ENCODE results near the gene PRKCZ. TPM values are rescaled to one million over a fixed set of nuclear protein-coding genes. Genes with fewer than 3 reads are reported as not detected.
"Not testable (repeated sequence)": the region's sequence is repeated elsewhere in the genome, so short reads cannot be mapped to it uniquely, and the experiment has no call there.

The PRKCZ gene
- polyA plus RNA-seq, 1 donor, result 7.8 TPM

DNA sequence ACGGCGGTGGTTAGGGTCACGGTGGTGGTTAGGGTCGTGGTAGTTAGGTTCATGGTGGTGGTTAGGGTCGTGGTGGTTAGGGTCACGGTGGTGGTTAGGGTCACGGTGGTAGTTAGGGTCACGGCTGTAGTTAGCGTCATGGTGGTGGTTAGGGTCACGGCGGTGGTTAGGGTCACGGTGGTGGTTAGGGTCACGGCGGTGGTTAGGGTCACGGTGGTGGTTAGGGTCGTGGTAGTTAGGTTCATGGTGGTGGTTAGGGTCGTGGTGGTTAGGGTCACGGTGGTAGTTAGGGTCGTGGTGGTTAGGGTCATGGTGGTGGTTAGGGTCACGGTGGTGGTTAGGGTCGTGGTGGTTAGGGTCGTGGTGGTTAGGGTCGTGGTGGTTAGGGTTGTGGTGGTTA, 71.6 kb downstream of the PRKCZ start:
- DNase-seq, result not testable (repeated sequence)

DNA sequence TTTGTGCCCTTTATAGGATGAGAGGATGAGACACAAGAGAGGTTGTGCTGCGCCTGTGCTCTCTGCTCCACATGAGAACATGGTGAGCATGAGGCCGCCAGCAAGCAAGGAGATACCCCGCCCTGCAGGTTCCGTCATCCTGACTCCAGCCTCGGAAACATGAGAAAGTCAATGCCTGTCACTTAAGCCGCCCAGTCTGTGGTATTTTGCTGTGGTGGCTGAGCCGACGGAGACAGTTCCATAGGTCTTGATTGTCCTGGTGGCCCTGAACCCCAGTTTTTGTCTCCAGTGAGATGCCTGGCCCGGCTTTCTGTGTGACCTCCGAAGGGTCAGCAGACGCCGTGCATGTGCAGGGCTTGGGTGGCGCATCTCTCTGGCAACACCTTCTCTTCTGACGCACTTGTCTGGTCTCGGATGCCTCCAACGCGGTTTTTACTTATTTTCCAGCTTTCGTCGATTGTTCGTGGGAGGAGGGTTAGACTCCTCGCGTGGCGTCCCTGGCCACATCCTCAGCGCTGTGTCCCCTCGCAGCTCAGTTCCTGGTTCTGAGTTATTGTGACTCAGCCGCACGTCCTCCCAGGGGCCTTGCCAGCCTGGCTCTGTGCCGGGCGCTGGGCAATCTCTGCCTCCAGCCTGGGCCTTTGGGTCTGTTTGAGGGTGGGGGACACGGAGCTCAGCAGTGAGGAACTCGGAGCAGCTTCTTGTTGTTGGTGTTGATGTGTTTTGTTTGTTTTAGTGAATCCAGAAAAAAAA, 74.4 kb downstream of the PRKCZ start:
- no peak for DNase-seq

DNA sequence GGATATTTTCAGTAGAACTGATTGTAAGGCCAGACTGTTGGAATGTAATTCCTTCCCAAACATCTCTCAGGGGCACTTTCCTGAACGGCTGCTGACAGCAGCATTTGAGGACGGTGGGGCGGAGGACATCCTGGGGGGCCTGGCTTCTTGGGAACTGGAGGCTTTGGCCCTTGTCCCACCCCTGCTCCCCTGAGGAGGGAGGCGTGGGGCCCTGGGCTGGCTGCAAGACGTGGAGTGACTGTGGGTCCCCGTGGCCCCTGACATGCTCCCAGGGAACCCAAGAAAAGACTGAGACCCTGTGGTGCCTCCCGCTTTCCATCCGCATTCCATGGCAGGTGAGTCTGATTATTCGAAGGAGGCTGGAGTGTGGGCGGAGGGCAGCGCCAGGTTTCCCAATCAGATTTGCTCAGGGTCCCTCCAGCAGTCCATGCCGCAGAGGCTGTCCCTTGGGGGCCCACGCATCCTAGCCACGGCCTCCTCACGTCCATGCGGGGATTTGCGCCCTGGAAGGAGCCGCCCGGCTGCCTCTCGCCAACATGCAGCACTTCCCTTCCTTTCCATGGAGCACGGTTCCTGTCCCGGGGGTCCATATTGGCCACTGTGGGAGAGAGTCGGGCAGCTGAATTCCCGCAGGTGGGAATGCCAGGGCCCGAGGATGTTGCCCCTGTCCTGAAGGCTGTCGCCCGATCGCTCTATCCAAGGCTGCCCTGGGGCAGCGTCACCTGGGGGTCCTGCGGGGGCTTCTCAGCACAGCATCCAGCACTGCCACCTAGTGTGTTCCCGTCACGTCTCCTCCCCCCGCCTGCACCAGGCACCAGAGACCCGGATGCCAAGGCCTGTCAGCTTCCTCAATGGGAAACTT, 75.4 kb downstream of the PRKCZ start:
- no peak for DNase-seq

DNA sequence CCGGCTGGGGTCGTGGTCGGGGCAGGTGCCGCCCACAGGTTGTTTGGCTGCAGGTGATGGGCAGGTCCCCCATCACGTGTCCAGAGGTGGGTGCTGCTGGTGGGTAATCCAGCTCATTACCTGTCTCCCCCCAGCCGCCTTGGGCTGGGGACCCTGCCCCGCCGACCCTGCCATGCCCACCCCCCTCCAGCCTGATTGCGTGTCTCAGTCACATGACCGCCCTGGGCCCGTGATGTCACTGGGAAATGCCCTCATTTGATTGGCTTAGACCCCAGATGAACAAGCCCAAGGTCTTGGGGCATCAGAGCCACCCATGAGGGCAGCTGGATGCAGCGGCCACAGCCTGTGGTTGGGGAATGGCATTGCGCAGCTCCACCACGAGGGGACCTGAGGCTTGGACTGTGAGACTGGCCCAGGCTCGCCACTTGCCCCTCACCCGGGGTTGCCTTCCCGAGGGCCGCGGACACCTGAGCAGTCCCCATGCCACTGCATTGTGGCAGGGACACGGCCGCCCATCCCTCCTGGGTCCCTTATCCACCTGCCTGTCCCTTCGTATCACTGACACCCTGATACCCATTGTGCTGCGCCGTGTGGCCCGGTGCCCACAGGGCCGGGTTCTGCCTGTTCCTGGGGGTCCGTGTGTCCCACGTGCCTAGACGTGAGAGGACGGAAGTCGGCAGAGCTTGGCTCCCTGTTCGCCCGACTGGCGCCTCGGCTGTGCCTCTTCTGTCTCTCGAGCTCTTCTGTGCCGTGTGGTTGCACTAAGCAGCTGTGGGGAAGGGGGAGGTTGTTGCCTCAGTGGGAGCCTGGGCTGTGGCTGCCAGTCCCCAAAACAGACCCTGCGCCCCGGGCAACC, 76.3 kb downstream of the PRKCZ start:
- DNase-seq, result no peak

DNA sequence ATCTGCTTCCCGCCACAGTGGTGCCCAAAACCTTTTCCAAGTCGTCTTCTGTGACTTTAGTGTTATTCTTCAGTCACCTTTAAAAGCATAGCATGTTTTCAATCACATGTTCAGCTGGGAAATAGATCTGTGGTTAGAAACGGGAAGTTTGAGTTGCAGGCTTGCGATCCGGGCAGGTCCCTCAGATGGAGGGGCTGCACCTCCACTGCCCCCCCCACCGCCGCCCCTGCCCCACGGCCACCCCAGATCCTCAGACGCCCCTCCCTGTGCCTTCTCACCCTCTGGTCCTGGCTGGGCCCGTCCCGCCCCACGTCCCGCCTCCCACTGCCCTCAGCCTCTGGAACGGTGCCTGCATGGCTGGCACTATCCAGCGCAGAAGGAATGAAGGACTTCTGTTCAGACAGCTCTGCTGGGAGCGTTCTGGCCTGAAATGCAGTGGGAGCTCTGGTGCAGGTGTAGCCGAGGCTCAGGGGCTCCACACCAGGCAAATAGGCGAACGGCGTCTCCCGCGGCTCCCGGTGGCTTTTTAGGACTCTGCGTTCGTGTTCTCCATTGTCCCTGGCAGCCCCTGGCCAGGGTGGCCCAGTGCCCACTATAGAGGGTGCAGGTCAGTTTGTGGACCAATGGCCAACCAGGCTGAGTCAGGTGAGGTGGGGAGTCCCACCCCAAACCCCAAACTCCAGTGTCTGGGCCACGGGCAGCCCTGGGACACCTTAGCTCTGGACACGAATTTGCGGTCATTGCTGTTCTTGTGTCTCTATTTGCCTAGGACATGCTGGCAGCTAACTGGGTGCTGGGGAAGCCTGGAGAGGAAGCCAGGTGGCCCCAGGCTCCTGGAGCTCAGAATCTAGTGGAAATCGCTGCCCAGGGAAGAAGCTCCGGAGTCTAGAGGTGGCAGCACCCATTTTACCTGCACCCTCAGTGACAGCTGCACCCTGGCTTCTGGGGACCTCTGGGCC, 77.3 kb downstream of the PRKCZ start:
- no peak for DNase-seq

DNA sequence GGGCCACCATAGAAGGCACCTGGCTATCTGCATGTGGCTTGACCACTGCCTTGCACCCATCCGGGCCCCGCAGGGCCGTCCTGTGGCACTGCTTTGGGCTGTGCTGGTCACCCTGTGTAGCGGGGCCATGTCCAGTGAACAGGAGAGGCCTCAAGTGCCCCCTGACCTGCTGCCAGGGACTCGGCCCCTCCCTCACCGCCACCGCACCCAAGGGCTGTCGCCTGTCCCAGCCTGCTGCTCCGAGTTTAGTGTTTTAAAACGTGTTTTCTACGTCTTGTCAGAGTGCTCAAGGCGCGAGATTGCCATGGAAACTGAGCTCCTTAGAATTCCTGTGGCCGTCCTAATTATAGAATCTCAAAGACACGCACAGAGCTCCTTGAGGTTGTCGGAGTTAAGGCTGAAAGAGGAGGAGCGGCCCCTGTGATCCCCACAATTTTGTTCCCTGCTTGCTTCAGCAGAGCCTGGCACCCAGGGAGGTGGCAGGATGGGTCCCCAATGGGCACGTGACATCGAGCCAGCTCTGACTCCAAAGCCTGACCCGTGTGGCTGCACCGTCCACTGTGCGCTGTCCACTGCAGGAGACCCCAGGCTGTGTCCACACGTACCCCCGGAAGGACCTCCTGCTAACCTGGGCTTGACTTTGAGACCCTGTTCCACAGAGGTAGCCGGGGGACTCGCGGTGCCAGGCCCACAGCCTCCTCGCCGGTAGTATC, 78.1 kb downstream of the PRKCZ start:
- DNase-seq, result no peak

DNA sequence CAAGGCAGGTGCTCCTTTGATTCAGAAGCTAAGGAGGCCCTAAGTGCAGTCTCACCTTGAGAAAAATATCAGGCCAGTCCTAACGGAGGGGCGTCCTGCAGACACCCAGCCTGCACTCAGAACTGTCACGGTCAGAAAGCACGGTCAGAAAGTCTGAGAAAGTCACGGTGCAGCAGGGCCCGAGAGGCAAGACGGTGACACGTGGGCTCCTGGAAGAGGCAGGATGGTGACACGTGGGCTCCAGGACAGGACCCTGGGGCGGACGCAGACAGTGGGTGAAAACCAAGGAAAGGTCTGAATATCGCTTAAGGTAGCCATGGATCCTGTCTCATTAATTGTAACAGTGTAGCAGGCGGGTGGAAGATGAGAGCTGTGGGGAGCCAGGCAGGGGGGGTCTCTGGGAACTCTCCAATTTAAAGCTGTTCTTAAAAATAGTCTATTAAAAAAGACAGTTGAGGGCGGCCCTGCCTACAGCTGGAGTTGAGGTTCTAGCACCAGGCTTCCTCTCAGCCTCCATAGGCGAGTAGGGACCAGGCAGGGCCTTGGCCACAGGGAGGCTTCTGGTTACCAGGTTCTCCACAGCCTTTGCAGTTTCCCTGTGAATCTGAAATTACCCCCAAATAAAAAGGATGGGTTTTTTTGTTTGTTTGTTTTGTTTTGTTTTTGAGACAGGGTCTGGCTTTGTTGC, 79.2 kb downstream of the PRKCZ start:
- DNase-seq, result no peak

DNA sequence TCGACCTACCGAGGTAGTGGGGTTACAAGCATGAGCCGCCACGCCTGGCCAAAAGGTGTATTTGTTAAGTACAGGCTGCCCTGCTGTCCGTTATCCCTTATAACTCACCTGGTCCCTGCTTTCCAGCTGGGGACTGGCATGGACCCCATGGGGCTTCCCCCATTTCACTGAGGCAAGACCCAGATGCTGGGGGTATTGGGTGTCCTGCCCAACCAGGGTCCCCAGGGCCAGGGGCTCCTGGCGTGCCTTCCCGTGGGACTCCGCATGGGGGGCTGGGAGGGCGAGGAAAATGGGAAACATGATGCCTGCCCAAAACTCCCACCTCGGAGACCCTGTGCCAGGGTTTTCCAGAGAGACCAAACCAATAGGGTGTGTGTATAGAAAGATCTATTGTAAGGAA, 79.9 kb downstream of the PRKCZ start:
- DNase-seq, result no peak

DNA sequence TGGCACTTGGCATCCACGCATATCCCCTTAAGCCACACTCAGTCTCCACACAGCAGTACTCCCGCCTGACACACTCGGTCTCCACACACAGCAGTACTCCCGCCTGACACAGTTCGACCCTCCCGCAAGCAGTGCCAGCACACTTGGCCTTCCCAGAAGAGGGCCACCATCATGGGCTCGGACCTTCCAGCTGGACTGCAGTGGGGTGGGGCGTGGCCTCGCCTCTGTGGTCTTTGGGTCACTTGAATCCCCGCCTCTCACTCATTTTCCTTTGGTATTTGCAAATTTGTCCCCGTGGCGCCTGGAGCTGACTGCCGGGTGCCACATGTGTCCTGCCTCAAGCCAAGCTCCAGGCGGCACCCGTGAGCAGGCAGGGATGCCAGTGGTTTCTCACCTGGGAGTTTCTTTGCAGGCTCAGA, 80.7 kb downstream of the PRKCZ start:
- DNase-seq, result no peak

DNA sequence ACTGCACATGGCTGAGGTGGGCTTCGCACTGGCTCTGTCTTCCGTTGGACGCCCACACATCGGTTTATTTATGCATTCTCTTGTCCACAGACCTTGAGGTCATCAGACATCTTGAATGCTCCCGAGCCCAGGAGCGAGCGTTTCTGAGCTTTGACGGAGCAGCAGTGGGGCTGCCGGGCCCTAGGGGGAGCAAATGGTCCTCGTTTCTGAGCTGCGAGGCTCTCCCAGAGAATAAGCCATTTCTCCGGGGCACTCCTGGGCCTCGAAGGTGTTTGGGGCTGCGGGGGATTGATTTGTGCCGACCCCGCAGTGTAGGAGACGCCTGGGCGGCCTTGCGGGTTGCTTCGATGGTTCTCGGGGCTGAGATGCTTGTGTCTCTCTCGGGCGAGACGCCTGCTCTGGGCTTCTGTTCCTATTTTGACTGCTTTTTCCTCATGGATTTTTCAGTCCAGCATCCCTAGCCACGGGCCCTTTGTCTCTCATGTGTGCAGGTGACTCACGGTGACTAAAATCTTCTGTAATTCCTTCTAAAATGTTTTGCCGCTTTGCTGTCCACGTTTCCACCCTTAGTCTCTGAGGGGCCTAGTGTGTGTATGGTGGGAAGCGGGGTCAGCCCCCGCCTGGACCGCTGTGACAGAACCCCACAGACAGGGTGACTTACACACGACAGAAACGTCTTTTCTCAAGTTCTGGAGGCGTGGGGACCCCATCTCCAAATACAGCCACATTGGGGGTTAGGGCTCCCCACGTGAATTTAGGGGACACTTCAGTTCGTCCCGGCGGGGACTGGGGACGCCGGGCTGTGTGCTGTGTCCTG, 82.2 kb downstream of the PRKCZ start:
- peak; percentile 67 for DNase-seq

DNA sequence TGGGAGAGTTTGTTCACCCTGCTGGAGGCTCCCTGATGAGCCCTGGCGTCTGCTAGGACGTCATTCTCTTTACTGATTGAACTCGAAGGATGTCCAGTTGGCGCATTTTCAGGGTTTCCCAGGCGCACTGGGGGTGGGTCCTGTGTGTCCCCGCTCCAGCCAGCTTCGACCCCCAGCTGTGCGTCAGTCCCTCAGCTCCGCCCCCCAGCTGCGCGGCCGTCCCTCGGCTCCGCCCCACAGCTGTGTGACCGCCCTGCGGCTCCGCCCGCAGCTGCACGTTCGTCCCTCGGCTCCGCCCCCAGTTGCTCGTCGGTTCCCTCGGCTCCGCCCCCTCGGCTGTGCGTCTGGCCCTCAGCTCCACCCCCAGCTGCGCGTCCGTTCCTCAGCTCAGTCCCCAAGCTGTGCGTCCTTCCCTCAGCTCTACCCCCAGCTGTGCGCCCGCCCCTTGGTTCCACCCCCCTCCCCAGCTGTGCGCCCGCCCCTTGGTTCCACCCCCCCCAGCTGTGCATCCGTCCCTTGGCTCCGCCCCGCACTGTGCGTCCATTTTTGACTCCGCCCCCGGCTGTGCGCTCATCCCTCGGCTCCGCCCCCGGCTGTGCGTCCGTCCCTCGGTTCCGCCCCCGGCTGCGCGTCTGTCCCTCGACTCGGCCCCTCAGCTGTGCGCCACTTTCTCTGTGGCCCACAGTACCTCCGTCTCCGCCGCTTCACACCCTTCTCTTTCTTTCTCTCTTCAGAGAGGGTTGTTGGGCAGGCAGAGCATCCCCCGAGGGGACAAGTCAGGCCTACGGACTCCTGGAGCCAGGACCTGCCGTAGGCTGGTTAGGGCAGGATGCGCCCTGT, 83.0 kb downstream of the PRKCZ start:
- DNase-seq, result peak; percentile 99

DNA sequence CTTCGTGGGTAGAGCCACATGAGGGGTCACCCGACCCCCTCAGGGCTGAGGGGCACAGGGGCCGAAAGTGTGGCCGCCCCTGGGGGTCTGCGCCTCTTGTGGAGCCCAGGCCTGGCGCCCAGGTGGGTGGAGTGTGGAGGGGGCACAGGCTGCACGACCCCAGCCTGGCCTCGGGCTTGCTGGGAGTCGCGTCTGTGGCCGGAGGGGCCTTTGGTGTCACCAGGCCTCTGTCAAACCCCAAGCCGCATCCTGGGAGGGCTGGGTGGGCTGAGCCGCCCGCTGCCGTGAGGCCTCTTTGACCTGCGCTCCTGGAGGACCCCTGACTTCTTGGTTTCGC, 83.6 kb downstream of the PRKCZ start:
- DNase-seq, result no peak

DNA sequence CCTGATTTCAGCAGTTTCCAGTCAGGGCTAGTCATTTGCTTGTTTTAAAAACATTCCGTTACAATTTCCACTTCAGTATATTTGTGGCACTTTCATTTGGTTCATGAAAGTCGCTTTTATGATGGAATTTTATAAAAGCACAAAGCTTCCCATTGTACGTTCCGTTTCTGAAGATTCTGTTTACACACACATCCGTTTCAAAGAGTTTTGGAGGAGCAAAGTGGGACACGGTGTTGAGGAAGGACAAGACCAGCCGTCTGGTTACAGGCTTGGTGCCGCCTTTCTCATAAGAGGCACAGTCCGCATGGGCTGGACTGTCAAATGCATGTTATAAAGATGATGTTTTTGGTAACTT, 84.0 kb downstream of the PRKCZ start:
- no peak for DNase-seq

DNA sequence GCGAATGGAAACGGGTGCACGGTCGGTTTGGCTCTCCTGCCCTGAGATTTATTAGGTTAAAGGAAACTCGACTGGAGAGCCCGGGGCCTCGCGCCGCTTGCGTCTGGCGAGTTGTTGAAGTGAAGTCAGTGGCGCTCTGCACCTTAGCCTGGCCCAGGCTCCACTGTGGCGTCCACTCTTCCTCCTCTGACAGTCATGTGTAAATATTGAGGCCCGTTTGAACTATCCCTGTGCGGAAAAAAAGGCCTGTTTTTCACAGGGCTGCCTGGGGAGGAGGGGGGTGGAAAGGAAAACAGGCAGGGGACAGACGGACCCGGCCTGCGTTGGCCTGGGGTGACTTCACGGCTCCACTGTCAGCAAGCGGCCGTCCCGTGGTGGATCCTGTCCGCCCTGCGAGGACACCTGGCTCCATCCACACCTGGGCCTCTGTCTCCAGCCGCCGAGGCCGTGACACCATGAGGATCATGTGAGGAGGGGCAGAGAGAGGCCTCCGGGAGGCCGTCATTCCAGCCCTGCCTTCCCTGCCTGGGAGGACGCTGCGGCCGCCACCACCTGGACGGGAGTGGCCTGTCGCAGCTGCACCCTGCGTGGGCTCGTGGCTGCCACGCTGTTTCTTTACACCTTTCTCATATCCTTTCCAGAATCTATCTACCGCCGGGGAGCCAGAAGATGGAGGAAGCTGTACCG, 84.6 kb downstream of the PRKCZ start:
- peak; percentile 31 for DNase-seq

DNA sequence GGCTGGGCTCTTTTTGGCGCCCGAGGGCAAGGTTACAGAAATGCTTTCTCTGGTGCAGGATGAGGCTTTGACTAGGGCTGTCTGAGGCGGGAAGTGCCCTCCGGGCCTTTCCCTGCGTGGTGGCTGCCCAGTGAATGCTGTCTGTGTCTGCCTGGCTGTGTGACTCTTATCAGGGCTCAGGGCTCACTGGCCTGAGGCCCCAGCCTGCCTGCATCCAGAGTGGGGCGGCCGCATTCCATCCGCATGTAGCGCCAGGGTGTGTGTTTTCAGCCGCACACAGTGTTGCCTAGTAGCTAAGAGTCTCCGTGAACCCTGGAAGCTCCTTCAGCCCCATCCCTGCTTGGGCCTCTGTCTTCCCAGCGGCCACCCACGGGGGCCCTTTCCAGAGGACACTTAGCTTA, 85.2 kb downstream of the PRKCZ start:
- peak; percentile 90 for DNase-seq

DNA sequence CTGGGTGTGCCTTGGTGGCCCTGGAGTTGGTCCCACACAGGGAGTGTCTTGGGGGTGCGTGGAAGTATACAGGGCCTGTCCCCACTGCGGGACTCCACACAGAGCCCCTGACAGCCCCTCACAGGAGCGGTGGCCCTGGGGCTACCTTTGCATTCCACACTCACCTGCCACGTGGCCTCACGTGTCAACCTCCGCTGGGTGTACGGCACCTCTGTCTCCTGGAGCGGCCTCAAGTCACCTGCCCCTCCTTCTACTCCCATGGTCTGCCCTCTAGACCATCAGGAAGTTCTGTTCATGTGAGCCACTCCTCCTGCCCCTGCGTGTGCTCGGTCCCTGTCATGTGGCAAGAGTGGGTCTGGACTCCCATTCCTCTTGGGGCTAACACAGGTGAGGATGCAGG, 85.7 kb downstream of the PRKCZ start:
- DNase-seq, result no peak

DNA sequence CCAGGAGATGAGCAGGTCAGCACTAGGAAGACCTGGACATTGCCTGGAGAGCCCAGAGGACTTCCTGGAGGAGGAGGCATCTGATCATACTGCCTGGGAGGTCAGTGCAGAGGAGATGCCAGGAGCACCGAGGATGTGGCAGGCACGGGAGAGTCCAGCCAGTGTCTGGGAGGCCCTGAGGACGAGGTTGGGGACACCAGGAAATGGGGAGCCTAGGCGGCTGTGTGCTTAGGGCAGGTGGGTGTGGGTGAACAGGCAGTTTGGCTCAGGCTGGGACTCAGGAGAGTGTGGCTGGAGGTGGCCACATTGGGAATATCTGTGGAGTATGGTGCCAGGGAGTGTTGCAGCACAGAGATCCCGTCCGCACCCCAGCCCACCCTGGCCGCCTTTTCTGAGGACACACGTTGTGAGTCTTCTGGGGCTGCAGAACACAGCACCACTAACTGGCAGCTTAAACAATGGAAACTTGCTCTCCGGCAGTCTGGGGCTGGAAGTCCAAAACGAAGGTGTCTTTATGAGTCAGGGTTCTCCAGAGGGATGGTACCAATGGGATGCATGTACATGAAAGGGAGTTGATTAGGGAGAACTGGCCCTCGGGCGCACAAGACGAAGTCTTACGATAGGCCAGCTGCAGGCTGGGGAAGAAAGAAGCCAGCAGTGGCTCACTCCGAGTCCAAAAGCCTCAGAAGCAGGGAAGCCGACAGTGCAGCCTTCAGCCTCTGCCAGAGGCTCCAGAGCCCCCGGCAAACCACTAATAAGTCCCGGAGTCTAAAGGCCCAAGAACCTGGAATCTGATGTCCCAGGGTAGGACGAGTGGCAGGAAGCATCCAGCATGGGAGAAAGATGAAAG, 86.4 kb downstream of the PRKCZ start:
- no peak for DNase-seq

Measured in hindlimb muscle (tissue), 1 donor.